Calu3 (cell line): ENCODE measurements around the gene CXCL3. TPM values are rescaled to one million over a fixed set of nuclear protein-coding genes. Genes with fewer than 3 reads are reported as not detected.

ENCODE experiments used
- Bru-seq: library from RNA; stranded (reverse); fragments of 400-500 nt; gene quantifications from one replicate; lab custom pipeline; 2021; lab: Mats Ljungman, UMichigan
- BruChase-seq, 2 experiments: library from RNA; stranded (reverse); fragments of 400-500 nt; gene quantifications; one replicate each; lab custom pipeline; 2021; lab: Mats Ljungman, UMichigan
- BruUV-seq: library from RNA; stranded (reverse); fragments of 400-500 nt; replicated peaks from 2 replicates; lab custom pipeline; 2021; lab: Mats Ljungman, UMichigan
- CTCF ChIA-PET: fragments of 300-600 bp; sonication (Branson Sonifier 250); formaldehyde crosslinking; loops from one replicate; lab custom pipeline; 2022; ENCODE audit warnings: antibody characterized with exemption; lab: Charles Lee
- DNase-seq: peaks from one replicate; pipeline ENCODE4 v3.0.0; 2022
- H3K27ac Mint-ChIP-seq: one replicate; pipeline ENCODE4 v1.8.0; 2022; ENCODE audit warnings: mixed read lengths; ENCODE audit not compliant: unreplicated experiment
- H3K27me3 Mint-ChIP-seq: one replicate; pipeline ENCODE4 v1.8.0; 2022; ENCODE audit warnings: mixed read lengths; ENCODE audit not compliant: unreplicated experiment
- H3K36me3 Mint-ChIP-seq: one replicate; pipeline ENCODE4 v1.8.0; 2022; ENCODE audit warnings: mild to moderate bottlenecking, moderate library complexity, mixed read lengths; ENCODE audit not compliant: insufficient read depth, unreplicated experiment
- H3K4me1 Mint-ChIP-seq: one replicate; pipeline ENCODE4 v1.8.0; 2022; ENCODE audit warnings: mild to moderate bottlenecking, low read depth, mixed read lengths; ENCODE audit not compliant: unreplicated experiment
- H3K4me3 Mint-ChIP-seq: one replicate; pipeline ENCODE4 v1.8.0; 2022; ENCODE audit warnings: mild to moderate bottlenecking, low read depth, moderate library complexity, mixed read lengths; ENCODE audit not compliant: unreplicated experiment
- H3K9me3 Mint-ChIP-seq: one replicate; pipeline ENCODE4 v1.8.0; 2022; ENCODE audit warnings: low read depth, mixed read lengths; ENCODE audit not compliant: unreplicated experiment
- CTCF ChIP-seq: fragments of 200-600 bp; IDR thresholded peaks from one replicate; pipeline ENCODE4 v1.8.0; 2022; ENCODE audit warnings: antibody characterized with exemption; ENCODE audit not compliant: unreplicated experiment
- intact Hi-C: fragments of 100-400 bp; cut with micrococcal nuclease; formaldehyde crosslinking; loops from one replicate; pipeline ENCODE4 v1.10.0; 2022; ENCODE audit not compliant: unreplicated experiment
- long read RNA-seq: library from polyadenylated mRNA; stranded (forward); transcript quantifications from one replicate; pipeline ENCODE4 v2.0.0, GENCODE V29; 2022
- total RNA-seq: library from RNA; stranded (reverse); gene quantifications from 2 replicates; pipeline ENCODE4 v1.2.3, GENCODE V29; 2022

Gene CXCL3
- total RNA-seq (80.8 and 153 TPM in 2 replicates), Bru-seq, nascent RNA (percentile 99 among the genes with signal in this experiment), BruChase-seq, experiment 1, labeled RNA remaining after a 6-hour chase (percentile 99 among the genes with signal in this experiment), BruChase-seq, experiment 2, labeled RNA remaining after a 2-hour chase (percentile 100 among the genes with signal in this experiment)
- long read RNA-seq, transcript CXCL3-201 (4 exons, 1,075 nt), result major isoform, 25 of 125 reads
- long read RNA-seq, partial matches to known transcripts, result 3 of 125 reads
- long read RNA-seq, other reads (novel, unspliced or antisense), result 93 of 125 reads

- no TSS peak for BruUV-seq
- Mint-ChIP-seq H3K4me3 (peak within 1 kb of the TSS; percentile 84), H3K27ac (peak within 1 kb of the TSS; percentile 91), H3K4me1 (peaks cover 43% of the 10 kb centered on the region), H3K27me3 (no peaks in the 10 kb centered on the region), H3K9me3 (no peaks in the 10 kb centered on the region), H3K36me3 (peaks cover 53% of the 10 kb centered on the region)
- intact Hi-C loops, result loop anchor here (2.0 to 10.0 kb wide), 3 partner anchors 16 to 364 kb away; no protein-coding TSS in a partner anchor
- no peak for TF ChIP-seq CTCF
- CTCF ChIA-PET, result interaction anchor here (0.7 to 3.3 kb wide), 6 partner anchors 39 to 96 kb away, joined by 3 to 32 read pairs (median 4); partner anchors contain the start of genes CXCL2 and CXCL5
- peak; percentile 94 for DNase-seq
Measured at GRCh38 chr4:74038425-74039314, at the start of gene CXCL3. Gene CXCL3, minus strand, starts transcription at chr4:74038689. Its CDS starts 78 bp downstream, at chr4:74038611.

- Mint-ChIP-seq H3K27me3 (no peaks in the 10 kb centered on the region), H3K4me1 (no peaks in the 10 kb centered on the region), H3K9me3 (no peaks in the 10 kb centered on the region), H3K27ac (no peak overlapping the region), H3K36me3 (no peaks in the 10 kb centered on the region), H3K4me3 (no peak overlapping the region)
- CTCF ChIA-PET, result no interaction called here
- BruUV-seq, result no TSS peak
- TF ChIP-seq CTCF, result no peak
- intact Hi-C loops, result no loop called here
- DNase-seq, result no peak
Measured at GRCh38 chr4:74087481-74087880, 49.0 kb upstream of the CXCL3 start.

- Mint-ChIP-seq H3K36me3 (no peaks in the 10 kb centered on the region), H3K4me3 (no peak overlapping the region), H3K27me3 (no peaks in the 10 kb centered on the region), H3K4me1 (no peaks in the 10 kb centered on the region), H3K9me3 (peaks cover 7% of the 10 kb centered on the region), H3K27ac (no peak overlapping the region)
- DNase-seq, result no peak
- no TSS peak for BruUV-seq
- intact Hi-C loops, result no loop called here
- CTCF ChIA-PET, result no interaction called here
- TF ChIP-seq CTCF, result no peak
Measured at GRCh38 chr4:74085669-74086068, 47.2 kb upstream of the CXCL3 start.

- no peaks in the 10 kb centered on the region for H3K36me3 Mint-ChIP-seq
- H3K4me3 Mint-ChIP-seq, result no peak overlapping the region
- no peak overlapping the region for H3K27ac Mint-ChIP-seq
- BruUV-seq, result no TSS peak
- no peak for TF ChIP-seq CTCF
- CTCF ChIA-PET, result no interaction called here
- peaks cover 7% of the 10 kb centered on the region for H3K9me3 Mint-ChIP-seq
- no peaks in the 10 kb centered on the region for H3K4me1 Mint-ChIP-seq
- intact Hi-C loops, result no loop called here
- no peak for DNase-seq
- H3K27me3 Mint-ChIP-seq, result no peaks in the 10 kb centered on the region
Measured at GRCh38 chr4:74084984-74085383, 46.5 kb upstream of the CXCL3 start.
